Spleen (tissue), 7 donors: Measurements from ENCODE around the gene LDLRAD4.

Experiments used
- POLR2A ChIP-seq, 3 donors: fragments of 450-650 bp; IDR thresholded peaks; one replicate each; pipeline ENCODE4 v1.5.1; 2017; ENCODE audit warnings: antibody characterized with exemption in 3 of 3, mild to moderate bottlenecking in 1 of 3
- TF ChIP-seq, protein P1 (sequence below), 11 experiments: fragments of 200-600 bp in 7 of 11; fragments of 450-650 bp in 4 of 11; sonication (generic) in 4 of 11; IDR thresholded peaks in 8 of 11; conservative IDR thresholded peaks in 3 of 11; 1 replicate in 7 of 11; 2 replicates in 4 of 11; pipeline versions ENCODE4 v1.4.0 to v1.8.0; 2016 to 2021; ENCODE audit warnings: antibody characterized with exemption in 11 of 11, inconsistent platforms in 4 of 11, mild to moderate bottlenecking in 1 of 11
- donor health status: DM: no; HTN: no; CAD: no; lungs with moderate emphysema.
- donor health status: DM: no; HTN: no; CAD: no.
- donor health status: DM: no; HTN: no; CAD: no.

DNA sequence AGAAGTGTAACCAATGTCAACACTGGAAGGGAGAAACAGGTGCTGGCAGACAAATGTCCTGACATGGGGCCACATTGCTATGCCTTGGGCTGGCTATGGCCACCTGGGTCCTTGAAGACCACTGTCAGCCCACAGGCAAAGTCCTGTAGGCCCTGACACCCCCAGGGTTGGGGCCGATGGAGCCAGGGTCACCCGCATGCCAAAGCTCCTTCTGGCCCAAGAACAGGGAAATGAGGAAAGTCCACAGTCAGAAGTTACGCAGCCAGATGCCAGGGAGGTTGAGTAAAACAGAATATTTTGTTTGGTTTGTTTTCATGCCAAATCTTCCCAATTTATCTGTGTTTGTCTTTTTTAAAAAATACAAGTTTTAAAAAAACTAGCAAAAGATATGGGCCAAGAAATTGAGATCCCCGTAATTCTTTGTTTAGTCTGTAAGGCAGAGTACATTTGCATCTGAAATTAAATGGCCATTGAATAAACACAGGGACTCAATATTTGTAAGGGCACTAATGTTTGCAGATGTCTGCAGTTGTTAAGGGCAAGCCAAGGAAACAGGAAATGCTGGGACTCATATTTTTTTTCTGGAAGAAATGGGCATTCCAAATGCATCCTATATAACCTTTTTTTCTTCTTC lies 321.4 kb downstream of the LDLRAD4 start:
- TF ChIP-seq, protein P1, sequence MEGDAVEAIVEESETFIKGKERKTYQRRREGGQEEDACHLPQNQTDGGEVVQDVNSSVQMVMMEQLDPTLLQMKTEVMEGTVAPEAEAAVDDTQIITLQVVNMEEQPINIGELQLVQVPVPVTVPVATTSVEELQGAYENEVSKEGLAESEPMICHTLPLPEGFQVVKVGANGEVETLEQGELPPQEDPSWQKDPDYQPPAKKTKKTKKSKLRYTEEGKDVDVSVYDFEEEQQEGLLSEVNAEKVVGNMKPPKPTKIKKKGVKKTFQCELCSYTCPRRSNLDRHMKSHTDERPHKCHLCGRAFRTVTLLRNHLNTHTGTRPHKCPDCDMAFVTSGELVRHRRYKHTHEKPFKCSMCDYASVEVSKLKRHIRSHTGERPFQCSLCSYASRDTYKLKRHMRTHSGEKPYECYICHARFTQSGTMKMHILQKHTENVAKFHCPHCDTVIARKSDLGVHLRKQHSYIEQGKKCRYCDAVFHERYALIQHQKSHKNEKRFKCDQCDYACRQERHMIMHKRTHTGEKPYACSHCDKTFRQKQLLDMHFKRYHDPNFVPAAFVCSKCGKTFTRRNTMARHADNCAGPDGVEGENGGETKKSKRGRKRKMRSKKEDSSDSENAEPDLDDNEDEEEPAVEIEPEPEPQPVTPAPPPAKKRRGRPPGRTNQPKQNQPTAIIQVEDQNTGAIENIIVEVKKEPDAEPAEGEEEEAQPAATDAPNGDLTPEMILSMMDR (IDR thresholded peaks at IDR 0.05 in 8 of 11, conservative IDR thresholded peaks at IDR 0.05 in 3 of 11) = no peak
- no peak for TF ChIP-seq POLR2A (IDR thresholded peaks at IDR 0.05)
